Smooth muscle cell (in vitro differentiated cells): Measurements from ENCODE around the gene KCNMA1. TPM values are rescaled to one million over a fixed set of nuclear protein-coding genes. Genes with fewer than 3 reads are reported as not detected.

Source experiments
- DNase-seq: peaks from one replicate; lab custom pipeline; 2025; ENCODE audit not compliant: unreplicated experiment; lab: John Stamatoyannopoulos, UW
- H2AFZ ChIP-seq: fragments of 200-600 bp; sonication (generic); 2 replicates; pipeline ENCODE4 v1.6.0; 2016; ENCODE audit warnings: antibody characterized with exemption, low read depth, mild to moderate bottlenecking
- H3F3A ChIP-seq: fragments of 200-600 bp; sonication (generic); 2 replicates; pipeline ENCODE4 v1.6.0; 2017; ENCODE audit warnings: antibody characterized with exemption, low read depth
- H3K27ac ChIP-seq: fragments of 200-600 bp; sonication (generic); 2 replicates; pipeline ENCODE4 v1.5.1; 2016; ENCODE audit warnings: low read depth, mild to moderate bottlenecking
- H3K27me3 ChIP-seq: fragments of 200-600 bp; sonication (generic); 2 replicates; pipeline ENCODE4 v1.6.1; 2016; ENCODE audit warnings: low read depth, mild to moderate bottlenecking
- H3K36me3 ChIP-seq: fragments of 200-600 bp; sonication (generic); 2 replicates; pipeline ENCODE4 v1.5.1; 2016; ENCODE audit warnings: low read depth
- H3K4me1 ChIP-seq: fragments of 200-600 bp; sonication (generic); 2 replicates; pipeline ENCODE4 v1.5.1; 2016; ENCODE audit warnings: low read depth
- H3K4me2 ChIP-seq: fragments of 200-600 bp; sonication (generic); 2 replicates; pipeline ENCODE4 v1.6.0; 2016; ENCODE audit warnings: mild to moderate bottlenecking
- H3K4me3 ChIP-seq: fragments of 200-600 bp; sonication (generic); 2 replicates; pipeline ENCODE4 v1.5.1; 2016; ENCODE audit warnings: mild to moderate bottlenecking
- H3K79me2 ChIP-seq: fragments of 200-600 bp; sonication (generic); 2 replicates; pipeline ENCODE4 v1.6.0; 2016; ENCODE audit warnings: low read depth, mild to moderate bottlenecking
- H3K9ac ChIP-seq: fragments of 200-600 bp; sonication (generic); 2 replicates; pipeline ENCODE4 v1.6.0; 2016; ENCODE audit warnings: low read depth
- H3K9me3 ChIP-seq: fragments of 200-600 bp; sonication (generic); replicated peaks from 2 replicates; pipeline ENCODE4 v1.5.1; 2016; ENCODE audit warnings: low read depth
- H4K20me1 ChIP-seq: fragments of 200-600 bp; sonication (generic); 2 replicates; pipeline ENCODE4 v1.6.0; 2016; ENCODE audit warnings: low read depth
- CTCF ChIP-seq: fragments of 200-600 bp; sonication (generic); IDR thresholded peaks from 2 replicates; pipeline ENCODE4 v1.5.1; 2017; ENCODE audit warnings: borderline replicate concordance, mild to moderate bottlenecking, antibody characterized with exemption; ENCODE audit not compliant: insufficient read depth, poor library complexity, severe bottlenecking
- WGBS: methylation state at CpG from one replicate; pipeline ENCODE4 v1.1.7; 2016; ENCODE audit warnings: low lambda C conversion rate; 5-methylcytosine and 5-hydroxymethylcytosine counted together
- polyA plus RNA-seq: library from polyadenylated mRNA; unstranded; fragments of >200 nt; fragmentation: Nextera tagmentation; extraction: Ambion mirVana; gene quantifications from 2 replicates; pipeline ENCODE4 v1.2.1, GENCODE V29; 2016
- total RNA-seq: library from RNA; depleted of rRNA; stranded (reverse); fragments of >200 nt; gene quantifications from 2 replicates; pipeline ENCODE4 v1.2.3, GENCODE V29; 2014

The KCNMA1 gene
- total and polyA plus RNA-seq, 2 experiments from 2014 or later, result 9.1 to 23.4 TPM

GRCh38 chr10:77290528-77291155, 347.0 kb downstream of the KCNMA1 start:
- H3K79me2 ChIP-seq, result no peaks in the 10 kb centered on the region
- DNase-seq, result no peak
- no peak for TF ChIP-seq CTCF
- no peaks in the 10 kb centered on the region for H4K20me1 ChIP-seq
- no peaks in the 10 kb centered on the region for H3K36me3 ChIP-seq
- no peak overlapping the region for H2AFZ ChIP-seq
- H3K9ac ChIP-seq, result peak overlapping the region; percentile 85
- H3K9me3 ChIP-seq, result no peaks in the 10 kb centered on the region
- peak overlapping the region; percentile 80 for H3K4me2 ChIP-seq
- H3K27me3 ChIP-seq, result no peaks in the 10 kb centered on the region
- peak overlapping the region; percentile 0 for H3K4me3 ChIP-seq
- peaks cover 54% of the 10 kb centered on the region for H3K4me1 ChIP-seq
- H3F3A ChIP-seq, result peaks cover 59% of the 10 kb centered on the region
- H3K27ac ChIP-seq, result peak overlapping the region; percentile 93
- WGBS, result under 1% methylated on average over 6 of the region's 6 CpGs

GRCh38 chr10:77289790-77290189, 347.8 kb downstream of the KCNMA1 start:
- Histone ChIP-seq H3K4me3 (peak overlapping the region; percentile 0), H3K9ac (peak overlapping the region; percentile 85), H3K27me3 (no peaks in the 10 kb centered on the region), H2AFZ (no peak overlapping the region), H3K4me2 (peak overlapping the region; percentile 80), H3K79me2 (no peaks in the 10 kb centered on the region), H3F3A (peaks cover 59% of the 10 kb centered on the region), H3K27ac (peak overlapping the region; percentile 93), H4K20me1 (no peaks in the 10 kb centered on the region), H3K9me3 (no peaks in the 10 kb centered on the region), H3K4me1 (peaks cover 54% of the 10 kb centered on the region), H3K36me3 (no peaks in the 10 kb centered on the region)
- no peak for DNase-seq
- 6% methylated on average over 5 of the region's 5 CpGs for WGBS
- TF ChIP-seq CTCF, result no peak

- Histone ChIP-seq H4K20me1 (no peaks in the 10 kb centered on the region), H3K27ac (peak overlapping the region; percentile 93), H3F3A (peaks cover 54% of the 10 kb centered on the region), H2AFZ (no peak overlapping the region), H3K36me3 (no peaks in the 10 kb centered on the region), H3K9me3 (no peaks in the 10 kb centered on the region), H3K79me2 (no peaks in the 10 kb centered on the region), H3K27me3 (no peaks in the 10 kb centered on the region), H3K4me3 (no peak overlapping the region), H3K4me2 (peak overlapping the region; percentile 80), H3K9ac (no peak overlapping the region), H3K4me1 (peaks cover 52% of the 10 kb centered on the region)
- TF ChIP-seq CTCF, result no peak
- 53% methylated on average over 3 of the region's 3 CpGs for WGBS
- DNase-seq, result no peak
These were observed 348.5 kb downstream of the KCNMA1 start for GRCh38 chr10:77289027-77289501.

- Histone ChIP-seq H3K27me3 (no peaks in the 10 kb centered on the region), H3K4me2 (peak overlapping the region; percentile 28), H2AFZ (no peak overlapping the region), H4K20me1 (no peaks in the 10 kb centered on the region), H3K4me1 (peaks cover 47% of the 10 kb centered on the region), H3K4me3 (no peak overlapping the region), H3K36me3 (no peaks in the 10 kb centered on the region), H3K9me3 (no peaks in the 10 kb centered on the region), H3K9ac (no peak overlapping the region), H3K27ac (peak overlapping the region; percentile 93), H3F3A (peaks cover 42% of the 10 kb centered on the region), H3K79me2 (no peaks in the 10 kb centered on the region)
- TF ChIP-seq CTCF, result no peak
- DNase-seq, result no peak
- WGBS, result 10% methylated on average over 2 of the region's 2 CpGs
These were observed 349.9 kb downstream of the KCNMA1 start for GRCh38 chr10:77287647-77288120.
